Transverse colon (tissue), 4 donors: ENCODE measurements around the gene DLG2. TPM values are rescaled to one million over a fixed set of nuclear protein-coding genes. Genes with fewer than 3 reads are reported as not detected.
"Not testable (repeated sequence)": the region's sequence is repeated elsewhere in the genome, so short reads cannot be mapped to it uniquely, and the experiment has no call there.

Experiments
- DNase-seq: peaks from one replicate; pipeline ENCODE4 v3.0.0-alpha.2; 2019
- H3K27ac ChIP-seq, 4 donors: fragments of 200-600 bp; sonication (generic); 2 replicates each; pipeline ENCODE4 v1.5.1; 2016 to 2018; ENCODE audit warnings: inconsistent platforms in 4 of 4
- H3K27me3 ChIP-seq: fragments of 200-600 bp; sonication (generic); 2 replicates; pipeline ENCODE4 v1.5.1; 2017; ENCODE audit warnings: inconsistent platforms
- H3K36me3 ChIP-seq, 4 donors: fragments of 200-600 bp; sonication (generic); 2 replicates each; pipeline ENCODE4 v1.5.1; 2017 to 2019; ENCODE audit warnings: inconsistent platforms in 4 of 4
- H3K4me1 ChIP-seq, 4 donors: fragments of 200-600 bp; sonication (generic); 2 replicates each; pipeline ENCODE4 v1.5.1; 2017 to 2020; ENCODE audit warnings: inconsistent platforms in 4 of 4
- H3K4me3 ChIP-seq, 4 donors: fragments of 200-600 bp; sonication (generic); 1 replicate in 1 of 4; 2 replicates in 3 of 4; pipeline versions ENCODE4 v1.5.1 to v1.6.1; 2017 to 2019; ENCODE audit warnings: inconsistent platforms in 4 of 4
- H3K9me3 ChIP-seq, 2 donors: fragments of 200-600 bp; sonication (generic); 2 replicates each; pipeline ENCODE4 v1.5.1; 2017 to 2019; ENCODE audit warnings: inconsistent platforms in 2 of 2
- CTCF ChIP-seq, 5 experiments: fragments of 200-600 bp in 3 of 5; fragments of 450-650 bp in 2 of 5; sonication (generic) in 3 of 5; IDR thresholded peaks; 1 replicate in 2 of 5; 2 replicates in 3 of 5; pipeline ENCODE4 v1.5.1; 2016 to 2017; ENCODE audit warnings: antibody characterized with exemption in 5 of 5, inconsistent platforms in 3 of 5, mild to moderate bottlenecking in 2 of 5, moderate library complexity in 1 of 5
- EP300 ChIP-seq: sonication (generic); formaldehyde crosslinking; IDR thresholded peaks from one replicate; pipeline ENCODE4 v1.6.1; 2017; ENCODE audit warnings: antibody characterized with exemption, low read depth
- POLR2A ChIP-seq: fragments of 450-650 bp; IDR thresholded peaks from one replicate; pipeline ENCODE4 v1.6.1; 2016; ENCODE audit warnings: antibody characterized with exemption, mild to moderate bottlenecking, moderate library complexity
- POLR2AphosphoS5 ChIP-seq, 3 donors: sonication (generic); formaldehyde crosslinking; IDR thresholded peaks; one replicate each; pipeline ENCODE4 v1.6.1; 2016; ENCODE audit warnings: antibody characterized with exemption in 3 of 3
- WGBS, 2 donors: methylation state at CpG; one replicate each; pipeline ENCODE4 v1.1.5; 2018; ENCODE audit warnings: low coverage in 1 of 2; 5-methylcytosine and 5-hydroxymethylcytosine counted together
- in situ Hi-C, 4 donors: fragments of 200-750 bp; cut with MboI; loops; one replicate each; pipeline versions ENCODE4 v1.15.0 to v1.15.1; 2017; ENCODE audit warnings: low sequenced_read_pairs in 3 of 4, low pct_ligation_motif_present in 1 of 4, low pct_unique_long_range_greater_than_20kb in 1 of 4
- intact Hi-C: fragments of 100-400 bp; cut with DNase I; formaldehyde crosslinking; loops from one replicate; pipeline ENCODE4 v1.15.1; 2023; ENCODE audit warnings: low total_unique reads
- total RNA-seq, 4 donors: library from RNA; depleted of rRNA; stranded (reverse); fragments of >200 nt; gene quantifications; one replicate each; pipeline ENCODE4 v1.1.0, GENCODE V29; 2016

DLG2 gene
- total RNA-seq, 4 donors from 2014 or later, result 1.9 to 28.3 (median 3.7) TPM

GRCh38 chr11:83736684-83737083, 1890.5 kb downstream of the DLG2 start:
- in situ Hi-C loops, result no loop called here
- TF ChIP-seq EP300 (no peak), CTCF (IDR thresholded peaks at IDR 0.05) (no peak), POLR2AphosphoS5 (IDR thresholded peaks at IDR 0.05) (no peak), POLR2A (no peak)
- DNase-seq, result no peak
- Histone ChIP-seq H3K27ac (no peak overlapping the region), H3K27me3 (no peaks in the 10 kb centered on the region), H3K4me3 (no peak overlapping the region), H3K4me1 (no peaks in the 10 kb centered on the region), H3K36me3 (no peaks in the 10 kb centered on the region), H3K9me3 (no peaks in the 10 kb centered on the region)
- intact Hi-C loops, result no loop called here

GRCh38 chr11:83734120-83734519, 1893.0 kb downstream of the DLG2 start:
- WGBS, 2 donors, result 83 to 84% methylated on average over 1 of the region's 1 CpG
- no peak overlapping the region for H3K4me3 ChIP-seq
- TF ChIP-seq POLR2A (no peak), CTCF (IDR thresholded peaks at IDR 0.05) (no peak), POLR2AphosphoS5 (IDR thresholded peaks at IDR 0.05) (no peak)
- DNase-seq, result no peak
- intact Hi-C loops, result no loop called here
- H3K27me3 ChIP-seq, result no peaks in the 10 kb centered on the region
- H3K27ac ChIP-seq, result no peak overlapping the region
- H3K4me1 ChIP-seq, result no peaks in the 10 kb centered on the region
- no peaks in the 10 kb centered on the region for H3K36me3 ChIP-seq
- H3K9me3 ChIP-seq, result no peaks in the 10 kb centered on the region
- in situ Hi-C loops, result no loop called here

DNA sequence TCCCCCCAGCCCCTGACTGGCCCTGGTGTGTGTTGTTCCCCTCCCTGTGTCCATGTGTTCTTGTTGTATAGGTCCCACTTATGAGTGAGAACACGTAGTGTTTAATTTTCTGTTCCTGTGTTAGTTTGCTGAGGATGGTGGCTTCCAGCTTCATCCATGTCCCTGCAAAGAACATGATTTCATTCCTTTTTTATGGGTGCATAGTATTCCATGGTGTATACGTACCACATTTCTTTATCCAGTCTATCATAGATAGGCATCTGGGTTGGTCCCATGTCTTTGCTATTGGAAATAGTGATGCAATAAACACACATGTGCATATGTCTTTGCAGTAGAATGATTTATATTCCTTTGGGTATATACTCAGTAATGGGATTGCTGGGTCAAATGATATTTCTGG, 1895.9 kb downstream of the DLG2 start:
- H3K4me3 ChIP-seq, H3K4me1 ChIP-seq, H3K27ac ChIP-seq, intact Hi-C loops, DNase-seq, H3K9me3 ChIP-seq, H3K36me3 ChIP-seq, in situ Hi-C loops, H3K27me3 ChIP-seq: not testable (repeated sequence)
- WGBS, 2 donors, result 93% methylated on average over 2 of the region's 2 CpGs; no CpG with 5 or more reads in 1 of the 2 donors

GRCh38 chr11:83728281-83728680, 1898.9 kb downstream of the DLG2 start:
- Histone ChIP-seq H3K27me3 (no peaks in the 10 kb centered on the region), H3K36me3 (no peaks in the 10 kb centered on the region), H3K4me3 (no peak overlapping the region), H3K4me1 (peaks cover 0 to 12% (median 0%) of the 10 kb centered on the region in 4 donors), H3K9me3 (no peaks in the 10 kb centered on the region), H3K27ac (no peak overlapping the region)
- TF ChIP-seq POLR2AphosphoS5 (IDR thresholded peaks at IDR 0.05) (no peak), EP300 (no peak), CTCF (IDR thresholded peaks at IDR 0.05) (no peak), POLR2A (no peak)
- 92 to 100% methylated on average over 1 to 2 of the region's 2 CpGs for WGBS, 2 donors
- DNase-seq, result no peak
- in situ Hi-C loops (loop anchor here in 1 of 4 donors (10.0 kb wide), 1 partner anchor 433 kb away; no protein-coding TSS in a partner anchor), intact Hi-C loops (loop anchor here (10.0 kb wide), 1 partner anchor 433 kb away; no protein-coding TSS in a partner anchor)

GRCh38 chr11:83727251-83727650, 1899.9 kb downstream of the DLG2 start:
- H3K36me3 ChIP-seq, result no peaks in the 10 kb centered on the region
- no peaks in the 10 kb centered on the region for H3K9me3 ChIP-seq
- intact Hi-C loops, result loop anchor here (10.0 kb wide), 1 partner anchor 432 kb away; no protein-coding TSS in a partner anchor
- TF ChIP-seq CTCF (IDR thresholded peaks at IDR 0.05) (no peak), EP300 (no peak), POLR2AphosphoS5 (IDR thresholded peaks at IDR 0.05) (no peak), POLR2A (no peak)
- peaks cover 0 to 12% (median 0%) of the 10 kb centered on the region in 4 donors for H3K4me1 ChIP-seq
- H3K27ac ChIP-seq, result no peak overlapping the region
- no peak overlapping the region for H3K4me3 ChIP-seq
- whole genome bisulfite sequencing, 2 donors, result 86% methylated on average over 1 of the region's 1 CpG; no CpG with 5 or more reads in 1 of the 2 donors
- no peak for DNase-seq
- in situ Hi-C loops, result loop anchor here in 1 of 4 donors (10.0 kb wide), 1 partner anchor 432 kb away; no protein-coding TSS in a partner anchor
- no peaks in the 10 kb centered on the region for H3K27me3 ChIP-seq
